ENCODE data around the gene SPATA6L. TPM values are rescaled to one million over a fixed set of nuclear protein-coding genes. Genes with fewer than 3 reads are reported as not detected.

Gene SPATA6L
- total RNA-seq, 1 donor from 2014 or later = 5.4 TPM

- DNase-seq (ENCODE audit: low spot score) = no peak
Observed at GRCh38 chr9:4550777-4551484, 115.3 kb downstream of the SPATA6L start.

- no peak for DNase-seq (ENCODE audit: low spot score)
Observed at GRCh38 chr9:4549751-4550295, 116.5 kb downstream of the SPATA6L start.

- DNase-seq (ENCODE audit: low spot score) = no peak
Observed at GRCh38 chr9:4548811-4549725, 117.2 kb downstream of the SPATA6L start.

Other genes with a start within 250 kb of the SPATA6L start
- 8.2 TPM for gene SLC1A1, start 176.0 kb downstream of the SPATA6L start, total RNA-seq
- gene PLPP6, start 4.2 kb downstream of the SPATA6L start, total RNA-seq = 5.5 TPM
- 40.3 TPM for gene CDC37L1, start 13.1 kb upstream of the SPATA6L start, total RNA-seq
- gene AK3, start 74.7 kb upstream of the SPATA6L start, total RNA-seq = 69.8 TPM
- 33.8 TPM for gene RCL1, start 126.5 kb upstream of the SPATA6L start, total RNA-seq

All from mesenteric fat pad (tissue), 1 donor.